UCSD-AML1 (cell line): ENCODE results near the gene AMH.

ENCODE experiments used
- DNase-seq: peaks from one replicate; lab custom pipeline; 2025; ENCODE audit not compliant: unreplicated experiment; lab: John Stamatoyannopoulos, UW

Gene AMH

DNA sequence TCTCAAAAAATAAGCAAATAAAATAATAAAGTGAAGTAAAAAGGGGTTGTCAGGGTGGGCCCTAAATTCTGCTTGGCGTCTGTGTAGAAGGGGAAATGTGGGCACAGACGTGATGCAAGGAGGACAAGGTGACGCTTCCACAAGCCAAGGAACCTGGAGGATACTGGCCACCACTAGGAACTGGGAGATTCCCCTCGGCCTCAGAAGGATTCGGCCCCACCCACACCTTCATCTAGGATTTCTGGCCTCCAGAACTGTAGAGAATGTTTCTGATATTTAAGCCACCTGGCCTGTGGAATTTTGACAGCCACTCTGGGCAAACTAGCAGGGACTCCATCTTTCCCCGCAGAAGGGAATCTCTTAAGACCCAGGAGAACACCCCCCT is 14.1 kb upstream of the AMH start:
- no peak for DNase-seq

DNA sequence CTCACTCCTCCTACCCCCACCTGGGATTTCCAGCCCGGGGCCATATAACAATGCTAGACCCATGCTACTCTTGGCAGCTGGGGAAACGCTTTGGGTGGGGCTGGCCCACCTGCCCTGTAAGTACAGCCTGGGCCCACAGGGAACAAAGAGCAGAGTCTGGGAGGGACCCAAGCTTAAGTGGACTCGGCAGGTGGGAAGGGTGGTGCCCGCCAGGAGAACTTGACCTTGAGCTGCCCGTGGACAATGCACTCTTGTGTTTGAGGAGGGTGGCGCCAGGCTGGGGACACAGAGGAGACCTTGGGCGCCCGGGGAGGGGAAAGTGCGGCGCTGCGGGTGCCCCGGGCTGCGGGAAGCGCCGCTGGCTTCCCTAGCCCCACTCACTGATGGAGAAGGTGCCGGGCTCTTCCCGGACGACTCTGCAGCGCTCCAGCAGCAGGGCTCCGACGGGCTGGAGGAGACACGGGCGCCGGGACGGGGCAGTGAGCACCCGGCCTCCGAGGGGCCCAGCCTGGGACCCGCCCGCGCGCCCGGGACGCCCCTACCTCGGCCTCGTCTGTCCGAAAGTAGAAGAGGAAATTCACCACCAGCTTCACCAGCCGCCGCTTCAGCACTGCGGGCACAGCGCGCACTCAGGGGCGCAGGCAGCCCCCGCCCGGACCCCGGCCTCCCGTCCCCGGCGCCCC is 13.6 kb upstream of the AMH start:
- peak; percentile 36 for DNase-seq

DNA sequence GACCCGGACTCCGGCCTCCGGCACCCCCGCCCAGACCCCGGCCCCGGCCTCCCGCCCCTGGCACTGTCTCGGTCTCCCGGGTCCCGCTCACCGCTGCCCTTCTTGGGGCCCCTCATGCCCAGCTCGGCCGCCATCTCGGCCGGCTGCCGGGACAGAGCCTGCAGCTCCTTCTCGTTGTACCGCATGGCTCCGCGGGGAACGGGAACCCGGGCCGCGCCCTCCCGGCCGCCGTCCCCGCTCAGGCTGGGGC is 13.1 kb upstream of the AMH start:
- DNase-seq = no peak

DNA sequence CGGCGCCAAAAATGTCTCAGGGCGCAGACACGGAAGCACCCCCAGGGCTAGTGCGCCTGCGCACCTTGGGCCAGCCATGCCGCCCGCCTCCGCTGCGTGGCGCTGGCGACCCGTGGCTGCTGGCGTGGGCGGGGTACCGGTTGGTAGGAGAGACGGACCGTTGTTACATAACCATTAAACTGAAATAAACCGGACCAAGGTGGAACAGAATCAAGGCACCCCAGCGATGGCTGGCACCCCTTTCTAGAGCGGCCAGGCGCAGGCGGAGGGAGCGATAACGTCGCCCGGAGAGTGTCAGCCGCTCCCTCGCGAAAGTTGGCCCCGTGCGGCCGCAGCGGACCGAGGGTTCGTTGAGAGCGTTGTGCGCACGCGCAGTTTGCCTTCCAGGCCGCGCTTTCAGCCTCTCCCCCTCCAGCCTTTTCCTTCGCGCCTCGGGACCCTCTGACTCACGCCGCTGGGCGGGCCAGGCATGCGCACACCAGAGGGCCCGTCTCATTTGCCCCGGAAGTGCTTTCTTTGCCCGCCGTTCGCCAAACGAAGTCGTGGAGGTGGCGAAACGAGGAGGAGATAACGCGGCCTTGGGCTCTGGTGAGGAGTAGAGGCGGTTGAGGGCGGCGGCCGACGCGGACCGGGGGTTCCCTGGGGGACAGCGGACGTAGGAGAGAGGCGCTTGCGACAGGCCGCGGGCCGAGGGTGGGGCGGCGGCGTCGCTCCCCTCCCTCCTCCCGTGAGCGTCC is 12.6 kb upstream of the AMH start, which contains the start of the genes PLEKHJ1 and SF3A2:
TSS of gene PLEKHJ1 (minus strand) at position 16 of the 737 bp plus-strand sequence. CDS start 81 bp downstream, outside the sequence.
TSS of gene SF3A2 (plus strand) at position 511 of the 737 bp plus-strand sequence. CDS start 6,595 bp downstream, outside the sequence.
- DNase-seq = peak; percentile 98

DNA sequence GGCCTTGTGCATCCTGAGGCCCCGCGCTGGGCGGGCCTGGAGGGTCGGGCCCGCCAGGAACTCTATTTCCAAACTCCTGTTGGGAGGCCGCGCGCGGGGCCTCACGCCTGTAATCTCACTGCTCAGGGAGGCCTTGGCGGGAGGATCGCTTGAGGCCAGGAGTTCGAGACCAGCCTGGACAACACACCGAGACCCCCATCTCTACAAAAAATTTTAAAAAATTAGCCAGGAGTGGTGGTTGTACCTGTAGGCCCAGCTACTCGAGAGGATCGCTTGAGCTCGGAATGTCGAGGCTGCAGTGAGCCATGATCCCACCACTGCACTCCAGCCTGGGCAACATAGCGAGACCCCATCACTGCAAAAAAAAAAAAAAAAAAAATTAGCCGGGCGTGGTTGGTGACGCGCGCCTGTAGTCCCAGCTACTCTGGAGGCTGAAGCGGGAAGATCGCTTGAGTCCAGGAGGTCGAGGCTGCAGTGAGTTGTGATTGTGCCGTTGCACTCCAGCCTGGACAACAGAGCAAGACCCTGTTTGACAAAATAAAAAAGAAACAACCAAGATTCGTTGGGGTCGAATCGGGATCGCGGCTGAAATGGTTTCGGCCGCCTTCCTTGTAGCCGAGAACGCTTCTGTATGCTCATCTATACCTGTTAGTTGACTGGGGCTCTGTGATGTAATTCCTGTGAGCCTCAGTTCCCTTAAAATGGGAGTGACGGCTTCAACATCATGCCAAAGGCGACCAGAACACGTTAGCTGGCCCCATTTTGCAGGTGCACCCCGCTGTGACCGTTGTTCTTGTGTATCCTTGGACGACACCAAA is 11.9 kb upstream of the AMH start:
- no peak for DNase-seq

DNA sequence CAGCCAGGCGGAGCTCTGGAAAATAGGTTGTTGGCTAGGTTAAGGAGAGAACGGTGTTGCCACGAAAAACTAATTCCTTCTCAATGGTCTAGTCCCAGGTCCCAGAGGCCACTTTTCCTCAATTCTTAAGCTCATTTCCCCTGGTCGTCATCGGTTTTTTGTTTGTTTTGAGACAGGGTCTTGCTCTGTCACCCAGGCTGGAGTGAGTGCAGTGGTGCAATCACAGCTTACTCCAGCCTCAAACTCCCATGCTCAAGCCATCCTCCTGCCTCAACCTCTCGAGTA is 11.3 kb upstream of the AMH start:
- no peak for DNase-seq

DNA sequence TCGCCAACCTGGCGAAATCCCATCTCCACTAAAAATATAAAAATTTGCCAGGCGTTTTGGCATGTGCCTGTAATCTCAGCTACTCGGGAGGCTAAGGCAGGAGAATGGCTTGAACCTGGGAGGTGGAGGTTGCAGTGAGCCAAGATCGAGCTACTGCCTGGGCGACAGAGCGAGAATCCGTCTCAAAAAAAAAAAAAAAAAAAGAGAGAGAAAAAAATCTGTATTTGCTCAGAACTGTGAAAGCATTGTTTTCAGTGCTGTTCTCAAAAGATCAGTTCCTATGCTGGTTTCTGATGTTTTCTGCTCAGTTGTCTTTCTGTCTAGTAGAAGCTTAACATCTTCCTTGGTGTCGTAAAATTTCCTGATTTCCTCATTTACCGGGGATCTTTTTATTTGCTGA is 9.9 kb upstream of the AMH start:
- DNase-seq = no peak

DNA sequence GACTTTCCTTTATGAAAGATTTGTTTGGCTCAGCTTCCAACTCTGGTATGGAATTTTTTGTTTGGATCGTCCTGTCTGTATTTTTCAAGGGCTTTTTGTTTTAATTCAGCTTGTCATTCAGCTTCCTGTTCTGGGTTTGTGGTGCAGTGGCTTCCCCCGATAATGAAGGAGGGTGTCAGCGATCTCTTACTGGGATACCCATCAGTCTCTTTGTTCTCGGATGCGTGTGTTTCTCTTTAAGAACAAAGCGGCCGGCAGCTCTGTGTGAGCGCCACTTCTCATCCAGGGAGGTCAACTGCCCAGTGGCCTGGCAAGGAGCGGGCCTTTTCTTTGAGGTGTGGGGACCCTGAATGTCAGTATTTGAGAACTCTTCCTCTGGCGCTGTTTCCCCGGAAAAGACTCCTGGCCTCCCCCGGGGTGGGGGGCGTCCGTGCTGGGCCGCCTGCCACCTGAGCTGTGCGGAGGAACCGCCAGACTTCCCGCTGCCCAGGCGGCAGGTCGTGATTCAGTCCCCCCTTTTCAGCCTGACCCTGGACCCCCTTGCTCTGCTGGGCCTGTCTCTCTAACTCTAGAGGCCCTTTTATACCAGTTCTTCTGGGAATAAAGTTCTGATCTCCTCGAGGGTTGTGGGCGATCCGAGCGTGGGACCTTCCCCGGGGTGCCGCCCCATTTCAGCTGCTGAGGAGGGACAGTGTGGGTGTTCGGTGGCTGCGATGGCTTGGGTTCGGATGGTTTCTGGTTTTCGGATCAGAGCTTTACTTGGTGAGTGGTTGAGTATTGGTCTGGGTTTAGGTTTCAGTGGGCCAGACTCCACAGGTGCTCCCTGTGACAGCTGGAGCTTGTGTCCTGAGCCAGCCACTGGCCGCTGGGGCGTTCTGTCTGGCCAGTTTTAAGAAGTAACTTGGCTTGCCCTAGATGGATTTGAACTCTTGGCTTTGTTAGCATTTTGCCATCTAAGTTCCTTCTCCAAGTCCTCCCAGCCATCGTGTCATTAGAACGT is 9.1 kb upstream of the AMH start:
- DNase-seq = peak; percentile 50

DNA sequence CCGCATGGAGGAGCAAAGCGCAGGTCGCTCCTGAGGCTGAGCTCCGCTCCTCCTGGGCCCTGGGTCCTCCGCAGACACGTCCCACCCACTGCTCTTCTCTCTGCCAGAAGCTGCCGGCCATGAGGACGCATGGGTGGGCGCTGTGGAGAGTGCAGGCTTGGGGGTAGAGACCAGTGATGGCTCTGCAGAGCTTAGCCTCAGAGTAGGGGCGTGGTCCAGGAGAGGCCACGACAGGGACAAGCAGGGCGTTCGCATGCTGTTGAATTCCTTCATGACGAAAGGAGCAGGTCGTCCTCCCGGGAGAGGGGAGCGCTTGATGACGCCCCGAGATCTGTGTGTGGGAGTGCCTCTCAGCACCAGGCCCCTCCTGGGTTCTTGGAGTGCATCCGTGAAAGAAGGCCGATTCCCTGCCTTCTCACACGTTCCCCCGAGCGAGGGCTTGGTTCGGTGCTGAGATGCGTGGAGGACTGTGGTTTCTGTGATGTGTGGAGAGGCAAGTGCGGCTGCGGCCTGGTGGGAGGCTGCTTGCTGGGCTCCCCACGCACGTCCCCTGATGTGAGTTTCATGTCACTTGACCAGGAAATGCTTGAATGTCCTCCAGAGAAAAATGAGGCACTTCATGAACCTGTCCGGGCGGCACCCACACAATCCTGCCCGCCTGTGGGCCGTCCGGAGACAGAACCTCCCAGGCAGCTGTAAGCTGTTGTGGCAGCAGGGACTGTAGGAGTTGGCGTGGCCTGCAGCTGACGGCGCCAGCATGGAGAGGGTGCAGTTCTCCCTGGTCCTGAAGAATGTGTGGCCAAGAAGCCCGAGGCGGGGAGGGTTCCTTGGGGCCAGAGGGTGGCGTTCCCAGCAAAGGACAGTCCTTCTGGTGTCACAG is 8.0 kb upstream of the AMH start:
- DNase-seq = no peak

DNA sequence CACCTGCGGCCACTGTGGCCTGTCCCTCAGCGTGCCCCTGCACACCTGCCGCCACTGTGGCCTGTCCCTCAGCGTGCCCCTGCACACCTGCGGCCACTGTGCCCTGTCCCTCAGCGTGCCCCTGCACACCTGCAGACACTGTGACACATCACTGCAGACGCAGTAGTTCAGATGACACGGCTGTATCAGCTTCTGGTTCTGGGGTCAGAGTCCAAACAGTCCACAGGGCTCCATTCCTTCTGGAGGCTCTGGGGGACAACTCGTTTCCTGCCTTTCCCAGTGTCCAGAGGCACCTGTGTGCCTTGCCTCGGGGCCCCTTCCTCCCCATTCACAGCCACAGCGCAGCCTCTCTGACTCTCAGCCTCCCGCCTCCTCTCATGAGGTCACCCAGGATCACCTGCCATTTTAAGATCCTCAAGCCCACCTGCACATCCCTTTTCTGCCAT is 7.0 kb upstream of the AMH start:
- DNase-seq = no peak

DNA sequence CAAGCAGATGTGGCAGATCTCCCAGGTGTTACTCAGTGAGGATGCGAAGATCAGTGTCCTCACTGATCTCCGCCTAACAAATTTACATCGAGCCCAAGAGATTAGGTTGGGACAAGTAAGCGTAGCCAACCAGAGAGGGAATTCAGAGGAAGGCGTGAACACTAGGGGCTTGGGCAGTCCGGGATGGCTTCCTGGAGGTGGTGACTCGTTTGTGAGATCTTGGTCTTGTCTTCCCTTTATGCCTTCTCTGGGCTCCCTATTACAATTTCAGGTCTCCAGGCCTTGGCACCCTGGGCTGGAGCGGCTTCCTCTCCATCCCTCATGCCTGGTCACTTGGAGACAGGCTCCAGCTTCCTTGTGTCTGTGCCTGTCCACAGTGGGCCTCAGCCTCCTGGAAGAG is 6.3 kb upstream of the AMH start:
- no peak for DNase-seq

DNA sequence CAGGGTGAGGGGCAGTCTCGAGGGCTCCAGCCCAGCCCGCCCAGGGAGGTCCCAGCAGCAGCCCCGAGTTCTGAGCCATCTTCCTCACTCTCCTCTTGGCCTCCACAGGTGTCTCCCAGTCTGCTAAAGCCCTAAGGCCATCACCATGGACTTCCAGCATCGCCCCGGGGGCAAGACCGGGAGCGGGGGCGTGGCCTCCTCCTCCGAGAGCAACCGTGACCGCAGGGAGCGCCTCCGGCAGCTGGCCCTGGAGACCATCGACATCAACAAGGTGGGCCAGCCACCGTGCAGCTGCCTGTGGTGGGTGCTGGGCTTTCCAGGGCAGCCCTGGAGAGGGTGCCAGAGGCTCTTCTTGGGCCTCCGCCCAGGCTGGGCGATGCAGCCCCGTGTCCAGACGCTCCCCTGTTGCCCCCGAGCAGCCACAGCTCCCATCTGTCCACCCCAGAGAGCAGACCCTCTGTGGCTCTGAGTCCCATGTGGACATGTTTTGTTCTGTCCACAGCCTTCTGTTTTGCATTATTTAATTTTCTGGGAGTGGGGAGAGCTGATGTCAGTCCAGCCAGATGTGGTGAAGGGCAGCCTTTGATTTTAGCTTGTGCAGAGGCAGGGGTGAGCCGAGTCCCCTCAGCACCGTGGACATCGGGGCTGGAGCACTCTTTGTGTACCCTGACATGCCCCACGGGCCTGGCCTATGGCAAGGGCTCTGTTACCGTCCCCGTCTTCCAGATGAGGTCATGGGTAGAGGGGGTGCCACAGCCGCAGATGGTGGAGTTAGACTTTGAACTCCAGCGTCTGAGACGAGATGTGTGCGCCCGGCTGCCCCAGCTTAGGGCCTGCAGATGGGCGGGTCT is 5.6 kb upstream of the AMH start:
- no peak for DNase-seq

DNA sequence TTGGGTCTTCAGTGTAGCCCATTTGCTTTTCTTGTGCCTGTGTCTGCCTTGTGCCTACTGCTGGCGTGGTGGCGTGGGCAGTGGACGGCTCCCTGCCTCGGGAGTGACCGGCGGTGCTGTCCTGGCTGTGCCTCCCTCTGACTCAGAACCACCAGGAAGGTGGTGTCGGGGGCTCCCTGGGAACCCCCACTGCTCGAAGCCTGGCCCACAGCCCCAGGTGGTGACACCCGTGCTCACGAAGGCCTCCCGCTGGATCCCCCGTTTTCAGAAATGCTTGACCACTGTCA is 5.1 kb upstream of the AMH start:
- no peak for DNase-seq

DNA sequence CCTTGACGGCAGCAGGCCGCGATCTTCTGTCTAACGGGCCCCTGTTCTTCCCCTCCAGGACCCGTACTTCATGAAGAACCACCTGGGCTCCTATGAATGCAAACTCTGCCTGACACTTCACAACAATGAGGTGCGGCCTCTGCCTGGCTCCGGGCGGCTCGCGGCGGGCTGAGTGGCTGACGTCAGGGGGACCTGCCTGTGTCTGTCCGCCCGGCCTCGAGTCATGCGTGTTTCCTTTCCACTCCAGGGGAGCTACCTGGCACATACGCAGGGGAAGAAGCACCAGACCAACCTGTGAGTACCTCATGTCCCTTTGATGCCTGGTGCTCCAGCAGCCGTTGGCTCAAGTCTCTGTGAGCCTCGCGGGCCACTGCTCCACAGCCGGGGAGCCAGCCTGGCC is 4.6 kb upstream of the AMH start:
- DNase-seq = no peak

DNA sequence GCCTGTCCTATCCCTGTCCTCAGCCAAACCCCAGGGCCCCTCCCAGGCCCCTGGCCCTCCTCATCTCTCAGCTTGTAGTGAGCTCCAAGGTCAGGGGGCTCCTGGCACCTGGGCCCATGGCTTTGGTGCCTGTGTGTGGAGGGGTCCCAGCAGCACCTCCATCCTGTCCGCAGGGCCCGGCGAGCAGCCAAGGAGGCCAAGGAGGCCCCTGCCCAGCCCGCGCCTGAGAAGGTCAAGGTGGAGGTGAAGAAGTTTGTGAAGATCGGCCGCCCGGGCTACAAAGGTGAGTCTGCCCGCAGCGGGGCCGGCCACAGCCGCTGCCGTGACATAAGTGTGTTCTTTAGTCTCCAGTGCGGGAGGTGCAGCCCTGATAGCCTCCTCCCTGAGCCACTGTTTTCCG is 3.9 kb upstream of the AMH start:
- DNase-seq = no peak

DNA sequence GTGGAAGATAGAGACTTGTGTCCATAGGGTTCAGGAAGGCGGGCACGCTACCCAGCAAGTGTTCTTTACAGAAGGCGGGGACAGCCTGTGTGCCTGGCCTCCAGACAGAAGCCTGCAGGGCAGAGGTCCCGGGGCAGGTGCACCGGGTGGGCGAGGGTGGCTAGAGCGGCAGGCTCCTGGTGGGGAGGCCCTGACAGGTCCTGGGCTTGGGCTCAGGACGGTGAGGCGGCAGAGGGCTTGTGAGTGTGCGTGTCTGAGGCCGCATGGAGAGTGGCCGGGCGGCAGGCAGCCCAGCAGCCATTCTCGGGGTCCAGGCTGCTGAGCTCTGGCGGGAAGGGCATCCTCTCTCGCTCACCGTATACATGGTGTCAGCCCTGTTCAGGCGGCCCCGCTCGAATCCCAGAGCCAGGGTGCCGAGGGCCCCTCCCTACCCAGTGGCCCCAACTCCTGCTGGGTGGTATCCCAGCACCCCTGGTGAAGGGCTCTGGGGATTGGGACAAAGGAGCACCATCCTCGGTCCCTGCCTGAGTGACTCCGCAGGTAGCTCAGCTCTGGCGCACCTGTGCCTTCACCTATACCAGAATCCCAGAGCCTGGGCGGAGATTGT is 3.0 kb upstream of the AMH start:
- DNase-seq = no peak

DNA sequence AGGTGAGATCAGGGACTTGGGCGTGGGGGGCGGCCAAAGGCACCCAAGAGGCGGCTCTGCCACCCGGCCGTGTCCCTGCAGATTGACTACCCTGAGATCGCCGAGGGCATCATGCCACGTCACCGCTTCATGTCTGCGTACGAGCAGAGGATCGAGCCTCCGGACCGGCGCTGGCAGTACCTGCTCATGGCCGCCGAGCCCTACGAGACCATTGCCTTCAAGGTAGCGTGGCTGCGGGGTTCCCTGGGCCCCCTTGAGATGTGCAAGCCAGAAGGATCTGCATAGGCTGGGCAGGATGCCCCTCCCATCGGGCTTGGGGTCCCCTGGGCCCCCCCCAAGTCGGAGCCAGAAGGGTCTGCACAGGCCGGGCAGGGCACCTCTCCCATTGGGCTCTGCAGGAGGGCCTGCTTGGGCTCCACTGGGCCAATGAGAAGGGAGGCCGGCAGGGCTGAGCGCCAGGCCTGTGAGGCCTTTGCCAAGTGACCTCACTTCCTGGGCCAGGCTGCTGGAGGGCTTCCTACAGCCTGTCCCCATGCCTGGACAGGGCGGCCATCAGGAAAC is 2.2 kb upstream of the AMH start:
- DNase-seq = no peak

DNA sequence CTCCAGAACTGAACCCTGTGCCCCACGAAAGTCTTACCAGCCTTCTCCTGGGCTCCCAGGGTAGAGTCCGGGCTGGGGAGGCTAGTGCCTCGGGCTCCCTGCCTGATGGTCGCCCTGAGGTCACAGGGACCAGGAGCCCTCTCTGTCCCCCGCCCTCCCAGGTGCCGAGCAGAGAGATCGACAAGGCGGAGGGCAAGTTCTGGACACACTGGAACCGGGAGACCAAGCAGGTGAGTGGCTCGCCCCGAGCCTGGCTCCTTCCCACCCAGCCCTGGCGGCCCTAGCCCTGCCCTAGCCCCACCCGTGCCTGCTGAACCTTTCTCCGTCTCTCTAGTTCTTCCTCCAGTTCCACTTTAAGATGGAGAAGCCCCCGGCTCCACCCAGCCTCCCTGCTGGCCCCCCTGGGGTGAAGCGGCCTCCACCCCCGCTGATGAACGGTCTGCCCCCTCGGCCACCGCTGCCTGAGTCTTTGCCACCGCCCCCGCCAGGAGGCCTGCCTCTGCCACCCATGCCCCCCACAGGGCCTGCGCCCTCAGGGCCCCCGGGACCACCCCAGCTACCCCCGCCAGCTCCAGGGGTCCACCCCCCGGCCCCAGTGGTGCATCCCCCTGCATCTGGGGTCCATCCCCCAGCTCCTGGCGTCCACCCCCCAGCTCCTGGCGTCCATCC is 1.6 kb upstream of the AMH start:
- no peak for DNase-seq
